Liver (tissue), 9 donors: ENCODE results near the gene ZDHHC11B. TPM values are rescaled to one million over a fixed set of nuclear protein-coding genes. Genes with fewer than 3 reads are reported as not detected.

Source experiments
- DNase-seq: peaks from one replicate; pipeline ENCODE4 v3.0.0-alpha.2; 2017; ENCODE audit warnings: low spot score
- H3K27ac ChIP-seq, 2 donors: one replicate each; pipeline ENCODE4 v1.7.0; 2013; ENCODE audit warnings: inconsistent platforms in 2 of 2, low read length in 2 of 2, control low read depth in 1 of 2, low read depth in 1 of 2, mild to moderate bottlenecking in 1 of 2
- H3K27me3 ChIP-seq, 4 donors: one replicate each; pipeline versions ENCODE4 v1.6.1 to v1.7.0; 2013; ENCODE audit warnings: low read length in 3 of 4, inconsistent platforms in 1 of 4, mild to moderate bottlenecking in 1 of 4, moderate library complexity in 1 of 4; ENCODE audit not compliant: control insufficient read depth in 4 of 4, insufficient read depth in 4 of 4
- H3K36me3 ChIP-seq, 4 donors: one replicate each; pipeline versions ENCODE4 v1.6.1 to v1.7.0; 2013; ENCODE audit warnings: low read length in 3 of 4, mild to moderate bottlenecking in 3 of 4, low read depth in 1 of 4, moderate library complexity in 1 of 4; ENCODE audit not compliant: control insufficient read depth in 4 of 4, insufficient read depth in 3 of 4
- H3K4me1 ChIP-seq, 4 donors: one replicate each; pipeline versions ENCODE4 v1.6.1 to v1.7.0; 2013; ENCODE audit warnings: low read length in 3 of 4, mild to moderate bottlenecking in 3 of 4, moderate library complexity in 1 of 4; ENCODE audit not compliant: control insufficient read depth in 4 of 4, insufficient read depth in 4 of 4
- H3K4me3 ChIP-seq, 3 donors: one replicate each; pipeline versions ENCODE4 v1.6.1 to v1.7.0; 2013; ENCODE audit warnings: low read length in 3 of 3, control low read depth in 1 of 3, low read depth in 1 of 3, mild to moderate bottlenecking in 1 of 3
- H3K9ac ChIP-seq, 2 donors: one replicate each; pipeline ENCODE4 v1.7.0; 2013; ENCODE audit warnings: low read length in 2 of 2, mild to moderate bottlenecking in 2 of 2, moderate library complexity in 2 of 2, control low read depth in 1 of 2, low read depth in 1 of 2
- H3K9me3 ChIP-seq, 4 donors: one replicate each; pipeline versions ENCODE4 v1.6.1 to v1.7.0; 2013; ENCODE audit warnings: low read length in 3 of 4; ENCODE audit not compliant: control insufficient read depth in 4 of 4
- ATF3 ChIP-seq: IDR thresholded peaks from 2 replicates; pipeline ENCODE4 v1.6.1; 2016; ENCODE audit warnings: antibody characterized with exemption
- CTCF ChIP-seq: fragments of 150-350 bp; IDR thresholded peaks from 2 replicates; pipeline ENCODE4 v1.5.1; 2017; ENCODE audit warnings: improper control_type of control experiment, low read depth, low read length; ENCODE audit not compliant: missing input control
- EGR1 ChIP-seq, 2 donors: IDR thresholded peaks; 2 replicates each; pipeline ENCODE4 v1.6.1; 2016 to 2018; ENCODE audit warnings: antibody characterized with exemption in 2 of 2, low read depth in 2 of 2
- FOXA1 ChIP-seq: IDR thresholded peaks from 2 replicates; pipeline ENCODE4 v1.6.1; 2016; ENCODE audit warnings: antibody characterized with exemption
- FOXA2 ChIP-seq: IDR thresholded peaks from 2 replicates; pipeline ENCODE4 v1.6.1; 2016; ENCODE audit warnings: antibody characterized with exemption
- GABPA ChIP-seq, 2 donors: IDR thresholded peaks in 1 of 2; conservative IDR thresholded peaks in 1 of 2; 2 replicates each; pipeline ENCODE4 v1.6.1; 2016; ENCODE audit warnings: antibody characterized with exemption in 2 of 2, mild to moderate bottlenecking in 1 of 2, moderate library complexity in 1 of 2
- HNF4A ChIP-seq, 2 donors: conservative IDR thresholded peaks; 2 replicates each; pipeline ENCODE4 v1.6.1; 2016; ENCODE audit warnings: antibody characterized with exemption in 2 of 2, mild to moderate bottlenecking in 2 of 2
- HNF4G ChIP-seq: IDR thresholded peaks from 2 replicates; pipeline ENCODE4 v1.6.1; 2016; ENCODE audit warnings: antibody characterized with exemption
- JUND ChIP-seq, 2 donors: IDR thresholded peaks; 2 replicates each; pipeline ENCODE4 v1.6.1; 2016; ENCODE audit warnings: antibody characterized with exemption in 2 of 2
- NR2F2 ChIP-seq: IDR thresholded peaks from 2 replicates; pipeline ENCODE4 v1.6.1; 2016; ENCODE audit warnings: antibody characterized with exemption
- RAD21 ChIP-seq, 2 donors: IDR thresholded peaks; 2 replicates each; pipeline ENCODE4 v1.6.1; 2016; ENCODE audit warnings: antibody characterized with exemption in 2 of 2, mild to moderate bottlenecking in 2 of 2
- REST ChIP-seq: IDR thresholded peaks from 2 replicates; pipeline ENCODE4 v1.6.1; 2016; ENCODE audit warnings: antibody characterized with exemption, mild to moderate bottlenecking
- RXRA ChIP-seq, 2 donors: IDR thresholded peaks; 2 replicates each; pipeline ENCODE4 v1.6.1; 2017 to 2018; ENCODE audit warnings: antibody characterized with exemption in 2 of 2, mild to moderate bottlenecking in 1 of 2
- SP1 ChIP-seq: IDR thresholded peaks from 2 replicates; pipeline ENCODE4 v1.6.1; 2018; ENCODE audit warnings: antibody characterized with exemption, mild to moderate bottlenecking
- TAF1 ChIP-seq: conservative IDR thresholded peaks from 2 replicates; pipeline ENCODE4 v1.6.1; 2016; ENCODE audit warnings: antibody characterized with exemption, mild to moderate bottlenecking
- YY1 ChIP-seq: IDR thresholded peaks from 2 replicates; pipeline ENCODE4 v1.6.1; 2016; ENCODE audit warnings: antibody characterized with exemption, mild to moderate bottlenecking
- WGBS: extraction: QIAGEN DNeasy Blood & Tissue Kit; methylation state at CpG from one replicate; pipeline ENCODE4 v1.1.7; 2013; 5-methylcytosine and 5-hydroxymethylcytosine counted together
- polyA plus RNA-seq, 2 donors: library from polyadenylated mRNA; stranded (reverse) in 1 of 2; unstranded in 1 of 2; fragments of 200-250 nt in 1 of 2; fragments of >200 nt in 1 of 2; fragmentation: Nextera tagmentation in 1 of 2; extraction: Ambion mirVana in 1 of 2; gene quantifications; one replicate each; pipeline versions ENCODE4 v1.2.1 to v1.2.3, GENCODE V29; 2013 to 2015
- total RNA-seq, 2 donors: library from RNA; depleted of rRNA; stranded (reverse); fragments of >200 nt; gene quantifications; one replicate each; pipeline ENCODE4 v1.2.3, GENCODE V29; 2014
- TF ChIP-seq, protein P1 (sequence below): IDR thresholded peaks from 2 replicates; pipeline ENCODE4 v1.6.1; 2016; ENCODE audit warnings: antibody characterized with exemption
- TF ChIP-seq, protein P2 (sequence below): IDR thresholded peaks from 2 replicates; pipeline ENCODE4 v1.6.1; 2016; ENCODE audit warnings: antibody characterized with exemption
- donor health status: healthy.
- donor health status: healthy.
- donor health status: healthy.
- donor health status: healthy.
- donor health status: healthy.

The ZDHHC11B gene
- total and polyA plus RNA-seq, 4 donors, result 0.37 to 2.1 (median 0.62) TPM

GRCh38 chr5:777756-778161 lies 6.8 kb downstream of the ZDHHC11B start:
- Histone ChIP-seq H3K4me1 (no peaks in the 10 kb centered on the region), H3K36me3 (no peaks in the 10 kb centered on the region), H3K4me3 (no peak overlapping the region), H3K9me3 (no peaks in the 10 kb centered on the region), H3K27ac (no peak overlapping the region), H3K9ac (no peak overlapping the region), H3K27me3 (no peaks in the 10 kb centered on the region)
- DNase-seq, result peak; percentile 28
- TF ChIP-seq EGR1 (IDR thresholded peaks at IDR 0.05; ENCODE audit: low read depth in 2 of 2) (no peak), RAD21 (IDR thresholded peaks at IDR 0.05) (no peak), JUND (IDR thresholded peaks at IDR 0.05) (no peak), FOXA1 (no peak), ATF3 (no peak), REST (no peak), TAF1 (no peak)
- TF ChIP-seq, protein P1, sequence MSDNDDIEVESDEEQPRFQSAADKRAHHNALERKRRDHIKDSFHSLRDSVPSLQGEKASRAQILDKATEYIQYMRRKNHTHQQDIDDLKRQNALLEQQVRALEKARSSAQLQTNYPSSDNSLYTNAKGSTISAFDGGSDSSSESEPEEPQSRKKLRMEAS, result no peak
- 94% methylated on average over 36 of the region's 36 CpGs for WGBS

- peak; percentile 21 for DNase-seq
- Histone ChIP-seq H3K27ac (no peak overlapping the region), H3K4me1 (no peaks in the 10 kb centered on the region), H3K36me3 (no peaks in the 10 kb centered on the region), H3K9me3 (no peaks in the 10 kb centered on the region), H3K27me3 (no peaks in the 10 kb centered on the region), H3K4me3 (no peak overlapping the region), H3K9ac (no peak overlapping the region)
- TF ChIP-seq RXRA (IDR thresholded peaks at IDR 0.05) (no peak), JUND (IDR thresholded peaks at IDR 0.05) (no peak), FOXA2 (no peak), HNF4G (no peak), YY1 (no peak), GABPA (IDR thresholded peaks at IDR 0.05 in 1 of 2, conservative IDR thresholded peaks at IDR 0.05 in 1 of 2) (no peak), FOXA1 (no peak), EGR1 (IDR thresholded peaks at IDR 0.05; ENCODE audit: low read depth in 2 of 2) (no peak), SP1 (no peak), NR2F2 (no peak), ATF3 (no peak), HNF4A (conservative IDR thresholded peaks at IDR 0.05) (no peak), CTCF (no peak), TAF1 (no peak), REST (no peak), RAD21 (IDR thresholded peaks at IDR 0.05) (no peak)
- TF ChIP-seq, protein P1, result no peak
- TF ChIP-seq, protein P2, sequence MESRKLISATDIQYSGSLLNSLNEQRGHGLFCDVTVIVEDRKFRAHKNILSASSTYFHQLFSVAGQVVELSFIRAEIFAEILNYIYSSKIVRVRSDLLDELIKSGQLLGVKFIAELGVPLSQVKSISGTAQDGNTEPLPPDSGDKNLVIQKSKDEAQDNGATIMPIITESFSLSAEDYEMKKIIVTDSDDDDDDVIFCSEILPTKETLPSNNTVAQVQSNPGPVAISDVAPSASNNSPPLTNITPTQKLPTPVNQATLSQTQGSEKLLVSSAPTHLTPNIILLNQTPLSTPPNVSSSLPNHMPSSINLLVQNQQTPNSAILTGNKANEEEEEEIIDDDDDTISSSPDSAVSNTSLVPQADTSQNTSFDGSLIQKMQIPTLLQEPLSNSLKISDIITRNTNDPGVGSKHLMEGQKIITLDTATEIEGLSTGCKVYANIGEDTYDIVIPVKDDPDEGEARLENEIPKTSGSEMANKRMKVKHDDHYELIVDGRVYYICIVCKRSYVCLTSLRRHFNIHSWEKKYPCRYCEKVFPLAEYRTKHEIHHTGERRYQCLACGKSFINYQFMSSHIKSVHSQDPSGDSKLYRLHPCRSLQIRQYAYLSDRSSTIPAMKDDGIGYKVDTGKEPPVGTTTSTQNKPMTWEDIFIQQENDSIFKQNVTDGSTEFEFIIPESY, result no peak
- 94% methylated on average over 42 of the region's 42 CpGs for WGBS
Observed at GRCh38 chr5:776862-777711, 7.4 kb downstream of the ZDHHC11B start.
